Measurements from ENCODE around the gene DPYSL4. TPM values are rescaled to one million over a fixed set of nuclear protein-coding genes. Genes with fewer than 3 reads are reported as not detected.

Gene DPYSL4
- total RNA-seq, 2 donors from 2014 or later = 0.27 to 0.44 TPM

GRCh38 chr10:132181691-132182425, 4.9 kb upstream of the DPYSL4 start:
- no peaks in the 10 kb centered on the region for H3K36me3 ChIP-seq
- intact Hi-C loops (cut with DNase I) = no loop called here
- DNase-seq = no peak
- no peak overlapping the region for H3K9ac ChIP-seq (ENCODE audit: low read depth in 2 of 2, low read length in 2 of 2)
- peaks cover 10% of the 10 kb centered on the region for H3K4me1 ChIP-seq
- TF ChIP-seq, protein P1, sequence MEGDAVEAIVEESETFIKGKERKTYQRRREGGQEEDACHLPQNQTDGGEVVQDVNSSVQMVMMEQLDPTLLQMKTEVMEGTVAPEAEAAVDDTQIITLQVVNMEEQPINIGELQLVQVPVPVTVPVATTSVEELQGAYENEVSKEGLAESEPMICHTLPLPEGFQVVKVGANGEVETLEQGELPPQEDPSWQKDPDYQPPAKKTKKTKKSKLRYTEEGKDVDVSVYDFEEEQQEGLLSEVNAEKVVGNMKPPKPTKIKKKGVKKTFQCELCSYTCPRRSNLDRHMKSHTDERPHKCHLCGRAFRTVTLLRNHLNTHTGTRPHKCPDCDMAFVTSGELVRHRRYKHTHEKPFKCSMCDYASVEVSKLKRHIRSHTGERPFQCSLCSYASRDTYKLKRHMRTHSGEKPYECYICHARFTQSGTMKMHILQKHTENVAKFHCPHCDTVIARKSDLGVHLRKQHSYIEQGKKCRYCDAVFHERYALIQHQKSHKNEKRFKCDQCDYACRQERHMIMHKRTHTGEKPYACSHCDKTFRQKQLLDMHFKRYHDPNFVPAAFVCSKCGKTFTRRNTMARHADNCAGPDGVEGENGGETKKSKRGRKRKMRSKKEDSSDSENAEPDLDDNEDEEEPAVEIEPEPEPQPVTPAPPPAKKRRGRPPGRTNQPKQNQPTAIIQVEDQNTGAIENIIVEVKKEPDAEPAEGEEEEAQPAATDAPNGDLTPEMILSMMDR (IDR thresholded peaks at IDR 0.05) = no peak
- H3K27ac ChIP-seq = no peak overlapping the region
- H3K27me3 ChIP-seq = peaks cover 16% of the 10 kb centered on the region
- no peak overlapping the region for H3K4me3 ChIP-seq
- no peaks in the 10 kb centered on the region for H3K9me3 ChIP-seq

GRCh38 chr10:132182591-132182990, 4.2 kb upstream of the DPYSL4 start:
- no peak overlapping the region for H3K4me3 ChIP-seq
- no peaks in the 10 kb centered on the region for H3K36me3 ChIP-seq
- intact Hi-C loops (cut with DNase I) = no loop called here
- H3K4me1 ChIP-seq = peaks cover 10% of the 10 kb centered on the region
- H3K9me3 ChIP-seq = no peaks in the 10 kb centered on the region
- H3K9ac ChIP-seq (ENCODE audit: low read depth in 2 of 2, low read length in 2 of 2) = no peak overlapping the region
- no peak for DNase-seq
- H3K27me3 ChIP-seq = peaks cover 23% of the 10 kb centered on the region
- no peak overlapping the region for H3K27ac ChIP-seq
- TF ChIP-seq, protein P1 (IDR thresholded peaks at IDR 0.05) = no peak

- Histone ChIP-seq H3K36me3 (no peaks in the 10 kb centered on the region), H3K27me3 (peaks cover 28% of the 10 kb centered on the region), H3K4me3 (no peak overlapping the region), H3K27ac (no peak overlapping the region), H3K4me1 (peaks cover 10% of the 10 kb centered on the region), H3K9ac (ENCODE audit: low read depth in 2 of 2, low read length in 2 of 2) (no peak overlapping the region), H3K9me3 (no peaks in the 10 kb centered on the region)
- TF ChIP-seq, protein P1 (IDR thresholded peaks at IDR 0.05) = no peak
- no peak for DNase-seq
- intact Hi-C loops (cut with DNase I) = no loop called here
These were observed 3.7 kb upstream of the DPYSL4 start for GRCh38 chr10:132183046-132183445.

- Histone ChIP-seq H3K9me3 (no peaks in the 10 kb centered on the region), H3K27me3 (peaks cover 33% of the 10 kb centered on the region), H3K4me3 (no peak overlapping the region), H3K36me3 (no peaks in the 10 kb centered on the region), H3K27ac (no peak overlapping the region), H3K9ac (ENCODE audit: low read depth in 2 of 2, low read length in 2 of 2) (no peak overlapping the region), H3K4me1 (peaks cover 10% of the 10 kb centered on the region)
- DNase-seq = no peak
- intact Hi-C loops (cut with DNase I) = no loop called here
- TF ChIP-seq, protein P1 (IDR thresholded peaks at IDR 0.05) = no peak
These were observed 1.7 kb upstream of the DPYSL4 start for GRCh38 chr10:132184816-132185593.

- no peak overlapping the region for H3K4me3 ChIP-seq
- intact Hi-C loops (cut with DNase I) = no loop called here
- TF ChIP-seq, protein P1 (IDR thresholded peaks at IDR 0.05) = no peak
- peaks cover 10% of the 10 kb centered on the region for H3K4me1 ChIP-seq
- no peak overlapping the region for H3K27ac ChIP-seq
- no peaks in the 10 kb centered on the region for H3K9me3 ChIP-seq
- peaks cover 33% of the 10 kb centered on the region for H3K27me3 ChIP-seq
- H3K9ac ChIP-seq (ENCODE audit: low read depth in 2 of 2, low read length in 2 of 2) = no peak overlapping the region
- H3K36me3 ChIP-seq = no peaks in the 10 kb centered on the region
- DNase-seq = peak; percentile 41
These were observed 904 bp upstream of the DPYSL4 start for GRCh38 chr10:132185601-132186487.

All from colonic mucosa (tissue), 4 donors.